ENCODE results near the gene CAPZA3. TPM values are rescaled to one million over a fixed set of nuclear protein-coding genes. Genes with fewer than 3 reads are reported as not detected.

The CAPZA3 gene, protein sequence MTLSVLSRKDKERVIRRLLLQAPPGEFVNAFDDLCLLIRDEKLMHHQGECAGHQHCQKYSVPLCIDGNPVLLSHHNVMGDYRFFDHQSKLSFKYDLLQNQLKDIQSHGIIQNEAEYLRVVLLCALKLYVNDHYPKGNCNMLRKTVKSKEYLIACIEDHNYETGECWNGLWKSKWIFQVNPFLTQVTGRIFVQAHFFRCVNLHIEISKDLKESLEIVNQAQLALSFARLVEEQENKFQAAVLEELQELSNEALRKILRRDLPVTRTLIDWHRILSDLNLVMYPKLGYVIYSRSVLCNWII
- total RNA-seq, result not detected

DNA sequence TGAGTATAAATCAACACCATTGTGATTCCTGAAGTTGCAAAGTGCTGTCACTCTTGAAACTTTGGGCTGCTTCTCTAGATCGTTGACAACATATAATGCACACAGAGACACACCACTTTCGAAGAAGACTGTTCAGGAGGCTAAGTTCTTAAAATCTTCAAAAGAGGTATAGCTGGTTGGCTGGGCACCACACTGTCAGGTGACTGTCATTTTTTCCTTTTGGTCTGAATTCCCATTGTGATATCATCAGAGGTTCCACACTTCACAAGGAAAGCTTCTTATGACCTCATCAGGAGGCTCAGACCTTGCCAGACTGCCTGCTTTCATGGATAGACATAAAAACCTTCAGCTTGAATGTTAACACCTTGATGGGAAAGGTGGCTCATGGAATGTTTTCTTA lies at the start of gene CAPZA3, which contains the start of gene PLCZ1:
Gene CAPZA3, plus strand, starts transcription at position 301 of the 400 bp plus-strand sequence. CDS start 150 bp downstream, outside the sequence.
Gene PLCZ1, minus strand, starts transcription at position 194 of the 400 bp plus-strand sequence. CDS start 641 bp downstream, outside the sequence.

Other genes starting within 250 kb of the CAPZA3 start
- gene PLCZ1, start 107 bp upstream of the CAPZA3 start, total RNA-seq, result 2.3 TPM

Measured in diencephalon (tissue), 1 donor.